Thyroid gland (tissue), 4 donors: ENCODE data around the gene CACNA2D3. TPM values are rescaled to one million over a fixed set of nuclear protein-coding genes. Genes with fewer than 3 reads are reported as not detected.

Experiments
- DNase-seq, 2 donors: peaks; one replicate each; pipeline ENCODE4 v3.0.0-alpha.2; 2019
- H3K27ac ChIP-seq, 3 donors: fragments of 200-600 bp; sonication (generic); 1 replicate in 2 of 3; 2 replicates in 1 of 3; pipeline ENCODE4 v1.5.1; 2016 to 2019; ENCODE audit warnings: mild to moderate bottlenecking in 1 of 3, moderate library complexity in 1 of 3
- H3K27me3 ChIP-seq: fragments of 200-600 bp; sonication (generic); one replicate; pipeline ENCODE4 v1.5.1; 2019
- H3K36me3 ChIP-seq, 2 donors: fragments of 200-600 bp; sonication (generic); one replicate each; pipeline ENCODE4 v1.5.1; 2016 to 2019
- H3K4me1 ChIP-seq, 2 donors: fragments of 200-600 bp; sonication (generic); one replicate each; pipeline ENCODE4 v1.5.1; 2017 to 2019
- H3K4me3 ChIP-seq, 3 donors: fragments of 200-600 bp; sonication (generic); replicated peaks in 1 of 3; 1 replicate in 2 of 3; 2 replicates in 1 of 3; pipeline ENCODE4 v1.5.1; 2016; ENCODE audit warnings: mild to moderate bottlenecking in 1 of 3
- H3K9me3 ChIP-seq: fragments of 200-600 bp; sonication (generic); one replicate; pipeline ENCODE4 v1.5.1; 2017
- CTCF ChIP-seq, 6 experiments: fragments of 200-600 bp in 3 of 6; fragments of 450-650 bp in 3 of 6; sonication (generic) in 3 of 6; IDR thresholded peaks; one replicate each; pipeline ENCODE4 v1.5.1; 2016 to 2019; ENCODE audit warnings: antibody characterized with exemption in 6 of 6, mild to moderate bottlenecking in 2 of 6, inconsistent platforms in 1 of 6, moderate library complexity in 1 of 6
- POLR2A ChIP-seq, 2 donors: fragments of 450-650 bp; IDR thresholded peaks; one replicate each; pipeline ENCODE4 v1.6.1; 2017; ENCODE audit warnings: antibody characterized with exemption in 2 of 2, mild to moderate bottlenecking in 2 of 2, moderate library complexity in 1 of 2
- WGBS, 2 donors: methylation state at CpG; one replicate each; pipeline ENCODE4 v1.1.5; 2017; 5-methylcytosine and 5-hydroxymethylcytosine counted together
- intact Hi-C: fragments of 100-400 bp; cut with DNase I; formaldehyde crosslinking; loops from one replicate; pipeline ENCODE4 v1.15.1; 2023
- total RNA-seq, 4 donors: library from RNA; depleted of rRNA; stranded (reverse); fragments of >200 nt; gene quantifications; one replicate each; pipeline ENCODE4 v1.2.3, GENCODE V29; 2016

CACNA2D3 gene
- total RNA-seq, 4 donors from 2014 or later = 2.9 to 4.8 (median 4.5) TPM

- Histone ChIP-seq H3K4me3 (no peak overlapping the region), H3K27ac (no peak overlapping the region), H3K4me1 (no peaks in the 10 kb centered on the region), H3K9me3 (no peaks in the 10 kb centered on the region), H3K27me3 (no peaks in the 10 kb centered on the region), H3K36me3 (no peaks in the 10 kb centered on the region)
- no peak for DNase-seq
- no peak for TF ChIP-seq POLR2A (IDR thresholded peaks at IDR 0.05)
- TF ChIP-seq CTCF (IDR thresholded peaks at IDR 0.05) = no peak
- WGBS, 2 donors = 64 to 77% methylated on average over 4 of the region's 4 CpGs
- intact Hi-C loops = no loop called here
Observed at GRCh38 chr3:54283470-54283869, 161.1 kb downstream of the CACNA2D3 start.

GRCh38 chr3:54294214-54294613 lies 171.9 kb downstream of the CACNA2D3 start:
- H3K36me3 ChIP-seq = no peaks in the 10 kb centered on the region
- no peak overlapping the region for H3K27ac ChIP-seq
- DNase-seq = no peak
- 45 to 47% methylated on average over 4 of the region's 4 CpGs for WGBS, 2 donors
- intact Hi-C loops = no loop called here
- no peaks in the 10 kb centered on the region for H3K4me1 ChIP-seq
- no peak for TF ChIP-seq CTCF (IDR thresholded peaks at IDR 0.05)
- TF ChIP-seq POLR2A (IDR thresholded peaks at IDR 0.05) = no peak
- no peak overlapping the region for H3K4me3 ChIP-seq
- no peaks in the 10 kb centered on the region for H3K27me3 ChIP-seq
- H3K9me3 ChIP-seq = no peaks in the 10 kb centered on the region

DNA sequence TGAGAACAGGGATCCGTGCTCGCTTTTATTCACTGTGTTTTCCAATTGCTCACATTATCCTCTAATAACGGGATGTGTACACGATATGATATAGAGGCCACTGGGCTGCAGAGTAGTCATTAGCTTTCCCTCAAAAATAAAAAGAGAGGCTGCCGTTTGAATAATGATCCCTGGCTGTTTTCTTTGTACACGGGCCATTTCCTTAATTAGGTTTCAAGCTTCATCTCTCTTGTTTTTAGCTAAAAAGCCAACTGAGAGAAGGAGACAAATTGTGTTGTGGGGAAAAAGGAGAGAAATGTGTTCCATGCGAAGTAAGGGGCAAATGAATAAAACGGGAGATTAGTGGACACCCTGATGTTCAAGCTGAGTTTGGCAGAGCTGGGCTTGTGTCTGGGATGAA lies 174.2 kb downstream of the CACNA2D3 start:
- TF ChIP-seq POLR2A (IDR thresholded peaks at IDR 0.05) (no peak), CTCF (IDR thresholded peaks at IDR 0.05) (no peak)
- 64 to 68% methylated on average over 8 of the region's 8 CpGs for WGBS, 2 donors
- intact Hi-C loops = no loop called here
- no peaks in the 10 kb centered on the region for H3K9me3 ChIP-seq
- no peak for DNase-seq
- no peaks in the 10 kb centered on the region for H3K27me3 ChIP-seq
- H3K27ac ChIP-seq = no peak overlapping the region
- no peaks in the 10 kb centered on the region for H3K36me3 ChIP-seq
- peaks cover 0 to 5% of the 10 kb centered on the region in 2 donors for H3K4me1 ChIP-seq
- H3K4me3 ChIP-seq = no peak overlapping the region

DNA sequence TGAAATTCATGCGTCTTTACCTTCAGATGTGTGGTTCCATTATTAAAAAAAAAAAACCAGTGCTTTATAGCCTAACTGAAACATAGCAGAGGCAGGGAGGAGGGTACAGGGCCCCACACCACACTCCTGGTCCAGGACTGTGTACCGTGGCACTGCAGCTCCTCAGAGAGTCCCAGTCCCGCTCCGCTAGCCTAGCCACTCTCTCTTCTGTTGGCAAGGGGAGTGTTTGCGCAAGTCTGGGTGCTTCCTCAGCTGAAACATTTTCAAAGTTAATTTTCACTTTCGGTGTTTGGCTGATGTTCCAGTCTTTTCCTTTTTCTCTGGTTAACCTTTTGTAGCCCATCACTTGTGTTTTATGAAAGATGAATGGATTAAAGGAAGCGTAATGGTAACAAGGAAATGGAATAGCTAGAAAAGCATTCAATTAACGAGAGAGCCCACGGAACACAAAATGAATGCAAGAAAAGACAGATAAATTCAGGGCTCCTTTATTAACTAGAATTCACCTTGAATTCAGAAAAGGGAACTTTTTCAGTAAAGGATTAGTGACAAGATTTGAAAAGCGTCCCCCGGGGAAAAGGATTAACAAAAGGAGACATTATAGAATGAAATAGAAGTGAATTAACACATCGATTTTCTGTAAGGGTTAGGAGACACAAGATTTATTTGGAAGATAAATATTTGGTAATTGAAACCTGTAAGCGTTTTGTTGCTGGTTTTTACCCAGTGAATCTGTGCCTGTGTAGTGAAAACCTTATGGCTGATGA lies 177.0 kb downstream of the CACNA2D3 start:
- H3K27ac ChIP-seq = peak overlapping the region in 2 of 3 donors; percentile 20 to 49
- intact Hi-C loops = no loop called here

More for the DNA sequence above, 177.0 kb downstream of the CACNA2D3 start:
- DNase-seq = peak; percentile 73 to 79
- H3K4me1 ChIP-seq = peaks cover 0 to 5% of the 10 kb centered on the region in 2 donors
- TF ChIP-seq POLR2A (IDR thresholded peaks at IDR 0.05) = no peak
- TF ChIP-seq CTCF (IDR thresholded peaks at IDR 0.05) = no peak
- H3K27me3 ChIP-seq = no peaks in the 10 kb centered on the region
- no peaks in the 10 kb centered on the region for H3K36me3 ChIP-seq
- 58 to 59% methylated on average over 13 of the region's 13 CpGs for WGBS, 2 donors
- H3K4me3 ChIP-seq = no peak overlapping the region
- H3K9me3 ChIP-seq = no peaks in the 10 kb centered on the region
